SK-N-SH (cell line): ENCODE results near the gene TMEM163.

Source experiments
- EZH2phosphoT487 ChIP-seq: fragments of 200-600 bp; sonication (generic); IDR thresholded peaks from 2 replicates; pipeline ENCODE4 v1.6.1; 2017; ENCODE audit warnings: low read depth, mixed run types, mild to moderate bottlenecking, antibody characterized with exemption, moderate library complexity, borderline replicate concordance
- MXI1 ChIP-seq: IDR thresholded peaks from 2 replicates; pipeline ENCODE4 v1.6.1; 2012; ENCODE audit warnings: mild to moderate bottlenecking, low read depth, low read length, improper control_type of control experiment
- RAD21 ChIP-seq: IDR thresholded peaks from 2 replicates; pipeline ENCODE4 v1.6.1; 2012; ENCODE audit warnings: mild to moderate bottlenecking, low read length

DNA sequence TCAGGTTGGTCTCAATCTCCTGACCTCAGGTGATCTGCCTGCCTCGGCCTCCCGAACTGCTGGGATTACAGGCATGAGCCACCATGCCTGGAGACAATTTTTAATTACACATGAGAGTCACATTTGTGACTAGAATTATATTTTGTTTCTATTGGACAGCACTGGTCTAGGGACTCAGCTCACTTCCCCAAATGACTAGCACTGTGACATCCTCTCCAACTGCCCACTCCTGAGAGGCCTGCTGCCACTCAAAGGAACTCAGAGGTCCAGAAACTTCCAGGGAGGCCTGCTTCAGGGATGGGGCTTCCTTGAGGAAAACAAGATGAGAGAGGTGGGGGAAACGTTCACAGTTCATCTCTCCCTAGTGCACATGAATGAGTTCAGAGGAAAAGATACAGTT lies 29.5 kb downstream of the TMEM163 start:
- TF ChIP-seq EZH2phosphoT487: no peak
- TF ChIP-seq RAD21: no peak
- TF ChIP-seq MXI1: no peak
